ENCODE measurements around the gene VBP1. TPM values are rescaled to one million over a fixed set of nuclear protein-coding genes. Genes with fewer than 3 reads are reported as not detected.
"Not testable (repeated sequence)": the region's sequence is repeated elsewhere in the genome, so short reads cannot be mapped to it uniquely, and the experiment has no call there.

The VBP1 gene, protein sequence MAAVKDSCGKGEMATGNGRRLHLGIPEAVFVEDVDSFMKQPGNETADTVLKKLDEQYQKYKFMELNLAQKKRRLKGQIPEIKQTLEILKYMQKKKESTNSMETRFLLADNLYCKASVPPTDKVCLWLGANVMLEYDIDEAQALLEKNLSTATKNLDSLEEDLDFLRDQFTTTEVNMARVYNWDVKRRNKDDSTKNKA
- 10 to 100 TPM; 54.1 to 68.9 TPM for total RNA-seq

GRCh38 chrX:155216179-155216939 is at the start of gene VBP1:
VBP1 (plus strand) TSS chrX:155216460; CDS start chrX:155216483, 23 bp downstream.
- no peaks in the 10 kb centered on the region for H3K9me3 Mint-ChIP-seq (ENCODE audit: low read depth)
- H3K27ac Mint-ChIP-seq: peak within 1 kb of the TSS; percentile 85
- CTCF ChIA-PET: interaction anchor here (0.8 to 1.7 kb wide), 7 partner anchors 10 to 299 kb away, joined by 3 to 6 read pairs (median 3); no protein-coding TSS in a partner anchor

DNA sequence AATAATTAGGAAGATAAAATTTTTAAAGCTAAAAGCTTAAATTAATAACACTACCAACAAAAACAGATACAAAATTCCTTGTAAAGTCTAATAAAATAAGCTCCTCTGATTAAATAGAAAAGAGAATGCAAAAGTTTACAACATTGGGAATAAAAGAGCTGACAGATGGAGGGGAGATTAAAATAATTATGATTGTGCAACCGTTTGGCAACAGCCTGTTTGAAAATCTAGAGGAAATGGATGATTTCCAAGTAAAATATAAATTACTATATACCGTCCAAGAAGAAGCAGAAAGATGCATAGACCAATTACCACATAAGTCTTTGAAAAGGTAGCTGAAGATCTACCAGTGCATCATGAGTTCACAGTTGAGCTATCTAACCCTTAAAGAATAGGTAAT is 46.4 kb upstream of the VBP1 start:
- Mint-ChIP-seq H3K9me3 (ENCODE audit: low read depth) (no peaks in the 10 kb centered on the region), H3K27me3 (no peaks in the 10 kb centered on the region), H3K4me3 (no peak overlapping the region), H3K4me1 (no peaks in the 10 kb centered on the region), H3K27ac (no peak overlapping the region), H3K36me3 (no peaks in the 10 kb centered on the region)
- DNase-seq (no peak), ATAC-seq (no peak)
- CTCF ChIA-PET: no interaction called here

More at GRCh38 chrX:155216179-155216939, at the start of gene VBP1:
- peak within 1 kb of the TSS; percentile 94 for H3K4me3 Mint-ChIP-seq
- ATAC-seq: peak; percentile 99
- no peaks in the 10 kb centered on the region for H3K27me3 Mint-ChIP-seq
- H3K4me1 Mint-ChIP-seq: peaks cover 22% of the 10 kb centered on the region
- peak; percentile 93 for DNase-seq
- H3K36me3 Mint-ChIP-seq: peaks cover 5% of the 10 kb centered on the region

DNA sequence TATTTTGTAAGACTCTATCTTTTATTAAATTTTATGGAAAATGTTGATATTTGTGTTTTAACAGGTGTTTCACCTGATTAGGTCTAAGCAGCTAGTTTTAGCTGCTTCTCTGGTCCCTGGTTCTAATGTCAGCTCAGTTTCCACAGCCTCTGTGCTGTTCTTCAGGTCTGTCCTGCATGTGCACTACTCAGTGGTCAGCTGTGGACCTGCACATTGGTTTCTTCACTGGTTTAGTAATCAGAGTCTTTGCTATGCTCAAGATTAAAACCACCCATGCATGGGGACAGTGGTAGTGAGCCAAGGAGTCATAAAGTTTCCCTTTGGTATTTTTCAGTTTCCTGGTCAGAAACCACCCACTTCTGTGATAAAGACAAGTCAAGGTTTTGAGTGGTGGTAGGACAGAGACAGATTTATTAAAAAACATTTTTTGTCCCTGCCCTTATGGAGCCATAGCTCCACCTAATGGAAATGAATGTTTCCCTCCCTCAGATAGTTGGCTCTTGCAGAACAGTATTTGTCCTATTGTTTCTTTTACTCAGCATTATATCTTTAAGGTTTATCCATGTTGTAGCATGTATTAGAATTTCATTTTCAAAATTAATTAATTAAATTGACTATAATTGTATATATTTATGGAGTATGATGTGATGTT is 36.8 kb upstream of the VBP1 start:
- ATAC-seq (no peak), DNase-seq (no peak)
- Mint-ChIP-seq H3K9me3 (ENCODE audit: low read depth) (no peaks in the 10 kb centered on the region), H3K4me3 (no peak overlapping the region), H3K4me1 (no peaks in the 10 kb centered on the region), H3K27me3 (no peaks in the 10 kb centered on the region), H3K27ac (no peak overlapping the region), H3K36me3 (no peaks in the 10 kb centered on the region)
- CTCF ChIA-PET: no interaction called here

GRCh38 chrX:155188786-155189185 is 27.5 kb upstream of the VBP1 start:
- H3K4me3 Mint-ChIP-seq: no peak overlapping the region
- CTCF ChIA-PET: no interaction called here

DNA sequence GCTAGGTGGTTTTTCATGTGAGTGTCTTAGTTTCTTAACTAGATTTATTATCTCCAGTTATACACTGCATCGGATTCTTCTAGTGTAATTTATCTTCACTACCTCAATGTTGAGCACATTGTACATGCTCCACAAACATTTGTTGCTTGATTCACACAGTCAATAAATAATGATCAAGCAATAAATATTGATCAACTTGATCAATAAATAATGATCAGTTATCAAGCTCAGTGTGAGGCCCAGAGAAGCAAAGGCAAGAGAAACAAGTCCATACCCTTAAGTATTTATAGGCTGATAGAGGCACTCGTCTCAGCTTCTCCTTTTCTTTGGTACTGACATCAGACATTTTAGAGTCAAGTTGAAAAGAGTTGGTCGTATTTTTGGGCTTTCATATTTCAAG is 5.1 kb upstream of the VBP1 start:
- ATAC-seq (no peak), DNase-seq (no peak)
- Mint-ChIP-seq H3K27ac (no peak overlapping the region), H3K27me3 (no peaks in the 10 kb centered on the region), H3K36me3 (no peaks in the 10 kb centered on the region), H3K4me3 (no peak overlapping the region), H3K9me3 (ENCODE audit: low read depth) (no peaks in the 10 kb centered on the region), H3K4me1 (peaks cover 7% of the 10 kb centered on the region)
- CTCF ChIA-PET: no interaction called here

More at GRCh38 chrX:155188786-155189185, 27.5 kb upstream of the VBP1 start:
- no peaks in the 10 kb centered on the region for H3K27me3 Mint-ChIP-seq
- no peak overlapping the region for H3K27ac Mint-ChIP-seq
- peaks cover 13% of the 10 kb centered on the region for H3K4me1 Mint-ChIP-seq
- DNase-seq (no peak), ATAC-seq (peak; percentile 60)
- peaks cover 10% of the 10 kb centered on the region for H3K36me3 Mint-ChIP-seq
- peaks cover 8% of the 10 kb centered on the region for H3K9me3 Mint-ChIP-seq (ENCODE audit: low read depth)

DNA sequence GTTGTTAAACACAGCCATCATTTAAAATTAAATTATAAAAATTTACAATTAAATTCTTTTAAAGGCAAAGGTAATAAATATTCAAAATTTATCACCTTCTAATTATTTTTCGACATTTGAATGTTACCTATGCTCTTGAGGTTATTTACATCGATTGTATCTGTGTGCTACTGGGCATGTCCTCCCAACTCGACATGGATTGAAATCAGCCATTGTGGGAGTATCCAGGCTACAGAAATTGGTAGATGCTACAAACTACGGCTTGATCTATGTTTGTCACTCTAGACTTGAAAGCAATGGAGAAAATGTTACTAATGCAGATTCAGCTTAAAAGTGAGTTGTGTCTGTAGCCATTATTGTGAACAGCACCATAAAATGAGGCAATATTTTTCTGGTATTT is 2.5 kb upstream of the VBP1 start:
- no peak for DNase-seq
- Mint-ChIP-seq H3K4me1 (peaks cover 19% of the 10 kb centered on the region), H3K9me3 (ENCODE audit: low read depth) (no peaks in the 10 kb centered on the region), H3K4me3 (no peak overlapping the region), H3K36me3 (peaks cover 1% of the 10 kb centered on the region), H3K27me3 (no peaks in the 10 kb centered on the region), H3K27ac (no peak overlapping the region)
- CTCF ChIA-PET: no interaction called here
- ATAC-seq: no peak

GRCh38 chrX:155215443-155216178 is 649 bp upstream of the VBP1 start:
- CTCF ChIA-PET: interaction anchor here (1.1 to 1.2 kb wide), 3 partner anchors 10 to 119 kb away, joined by 3 to 4 read pairs (median 3); no protein-coding TSS in a partner anchor
- Mint-ChIP-seq H3K27ac (peak overlapping the region; percentile 85), H3K36me3 (peaks cover 3% of the 10 kb centered on the region), H3K4me3 (peak overlapping the region; percentile 94), H3K27me3 (no peaks in the 10 kb centered on the region), H3K9me3 (ENCODE audit: low read depth) (no peaks in the 10 kb centered on the region), H3K4me1 (peaks cover 22% of the 10 kb centered on the region)
- DNase-seq (no peak), ATAC-seq (peak; percentile 32)

DNA sequence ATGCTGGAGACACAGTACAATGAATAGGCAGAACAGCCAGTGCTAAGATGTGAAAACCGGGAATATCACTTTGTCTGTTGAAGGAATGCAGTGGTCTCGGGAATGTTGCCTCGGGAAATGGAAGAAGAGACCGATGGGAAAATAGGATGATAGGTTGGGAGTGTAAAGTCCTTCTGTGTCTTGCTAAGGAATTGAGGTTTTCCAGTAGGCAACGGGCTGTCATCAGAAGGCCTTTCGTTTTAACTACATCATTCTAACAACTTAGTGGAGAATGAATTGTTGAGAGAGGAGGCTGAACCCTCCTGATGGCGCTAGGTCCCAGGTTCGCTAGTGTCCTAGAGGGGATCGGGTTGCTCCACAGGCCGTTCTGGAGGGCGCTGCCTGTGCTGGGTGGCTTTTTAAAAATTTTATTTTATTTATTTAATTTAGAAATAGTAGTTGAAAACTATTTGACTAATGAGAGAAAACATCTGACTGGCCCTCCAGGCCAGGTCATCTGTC is 730 bp downstream of the VBP1 start:
- peaks cover 22% of the 10 kb centered on the region for H3K4me1 Mint-ChIP-seq
- peaks cover 11% of the 10 kb centered on the region for H3K36me3 Mint-ChIP-seq
- ATAC-seq (no peak), DNase-seq (no peak)
- no peaks in the 10 kb centered on the region for H3K27me3 Mint-ChIP-seq
- H3K27ac Mint-ChIP-seq: peak overlapping the region; percentile 85
- CTCF ChIA-PET: interaction anchor here (0.8 to 1.7 kb wide), 5 partner anchors 9 to 299 kb away, joined by 3 to 6 read pairs (median 3); no protein-coding TSS in a partner anchor
- no peaks in the 10 kb centered on the region for H3K9me3 Mint-ChIP-seq (ENCODE audit: low read depth)
- H3K4me3 Mint-ChIP-seq: peak overlapping the region; percentile 94

GRCh38 chrX:155218777-155219176 is 2.5 kb downstream of the VBP1 start:
- no peaks in the 10 kb centered on the region for H3K9me3 Mint-ChIP-seq (ENCODE audit: low read depth)
- H3K36me3 Mint-ChIP-seq: peaks cover 23% of the 10 kb centered on the region
- no peak for DNase-seq
- H3K4me1 Mint-ChIP-seq: peaks cover 22% of the 10 kb centered on the region
- H3K4me3 Mint-ChIP-seq: peak overlapping the region; percentile 3
- no peak overlapping the region for H3K27ac Mint-ChIP-seq
- no peaks in the 10 kb centered on the region for H3K27me3 Mint-ChIP-seq
- ATAC-seq: no peak
- CTCF ChIA-PET: no interaction called here

DNA sequence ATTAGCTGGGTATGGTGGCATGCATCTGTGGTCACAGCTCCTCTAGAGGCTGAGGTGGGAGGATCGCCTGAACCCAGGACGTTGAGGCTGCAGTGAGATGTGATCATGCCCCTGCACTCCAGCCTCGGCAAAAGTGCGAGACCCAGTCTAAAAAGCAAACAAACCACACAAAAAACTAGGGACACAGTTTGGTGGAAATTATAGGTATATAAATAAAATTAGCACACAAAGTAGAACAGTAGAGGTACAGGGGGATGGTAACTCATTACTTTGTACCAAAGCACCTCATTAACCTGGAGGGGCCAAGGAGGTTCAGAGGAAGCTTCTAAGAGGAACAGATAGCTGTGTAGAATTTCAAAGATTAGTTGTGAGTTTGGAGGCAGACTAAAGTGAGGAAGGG is 5.1 kb downstream of the VBP1 start:
- no peaks in the 10 kb centered on the region for H3K27me3 Mint-ChIP-seq
- CTCF ChIA-PET: no interaction called here
- peaks cover 17% of the 10 kb centered on the region for H3K4me1 Mint-ChIP-seq
- peaks cover 38% of the 10 kb centered on the region for H3K36me3 Mint-ChIP-seq
- no peaks in the 10 kb centered on the region for H3K9me3 Mint-ChIP-seq (ENCODE audit: low read depth)
- ATAC-seq (no peak), DNase-seq (no peak)
- H3K4me3 Mint-ChIP-seq: no peak overlapping the region
- no peak overlapping the region for H3K27ac Mint-ChIP-seq

DNA sequence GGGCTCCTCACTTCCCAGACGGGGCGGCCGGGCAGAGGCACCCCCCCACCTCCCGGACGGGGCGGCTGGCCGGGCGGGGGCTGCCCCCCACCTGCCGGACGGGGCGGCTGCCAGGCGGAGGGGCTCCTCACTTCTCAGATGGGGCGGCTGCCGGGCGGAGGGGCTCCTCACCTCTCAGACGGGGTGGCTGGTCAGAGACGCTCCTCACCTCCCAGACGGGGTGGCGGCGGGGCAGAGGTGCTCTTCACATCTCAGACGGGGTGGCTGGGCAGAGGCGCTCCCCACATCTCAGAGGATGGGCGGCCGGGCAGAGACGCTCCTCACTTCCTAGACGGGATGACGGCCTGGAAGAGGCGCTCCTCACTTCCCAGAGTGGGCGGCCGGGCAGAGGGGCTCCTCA is 7.5 kb downstream of the VBP1 start:
- H3K27me3 Mint-ChIP-seq; H3K4me1 Mint-ChIP-seq; DNase-seq; H3K4me3 Mint-ChIP-seq; H3K27ac Mint-ChIP-seq; ATAC-seq; H3K9me3 Mint-ChIP-seq (ENCODE audit: low read depth); CTCF ChIA-PET: not testable (repeated sequence)
- peaks cover 44% of the 10 kb centered on the region for H3K36me3 Mint-ChIP-seq

GRCh38 chrX:155225774-155226173 is 9.5 kb downstream of the VBP1 start:
- DNase-seq: no peak

DNA sequence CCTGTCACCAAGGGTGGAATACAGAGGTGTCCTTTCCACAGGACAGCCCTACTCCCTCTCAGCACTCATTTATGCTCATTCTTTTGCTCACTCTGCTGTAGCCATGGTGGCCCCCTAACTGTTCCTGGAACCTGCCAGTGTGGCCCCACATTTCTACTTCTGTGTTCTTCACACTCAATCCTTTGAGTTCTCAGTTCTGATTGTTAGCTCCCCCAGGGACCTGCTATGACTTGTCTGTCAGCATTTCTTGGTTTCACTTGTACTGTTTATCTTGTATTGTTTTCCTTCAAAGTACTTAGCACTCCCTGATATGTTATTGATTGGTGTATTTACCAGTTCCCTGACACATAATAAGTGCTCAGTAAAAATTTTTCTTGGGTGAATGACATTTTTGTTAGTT is 14.9 kb downstream of the VBP1 start:
- H3K27me3 Mint-ChIP-seq: no peaks in the 10 kb centered on the region
- peaks cover 39% of the 10 kb centered on the region for H3K36me3 Mint-ChIP-seq
- peak overlapping the region; percentile 33 for H3K27ac Mint-ChIP-seq
- CTCF ChIA-PET: no interaction called here
- ATAC-seq (no peak), DNase-seq (no peak)
- peaks cover 13% of the 10 kb centered on the region for H3K4me1 Mint-ChIP-seq
- no peak overlapping the region for H3K4me3 Mint-ChIP-seq
- H3K9me3 Mint-ChIP-seq (ENCODE audit: low read depth): no peaks in the 10 kb centered on the region

More at GRCh38 chrX:155225774-155226173, 9.5 kb downstream of the VBP1 start:
- Mint-ChIP-seq H3K27me3 (no peaks in the 10 kb centered on the region), H3K4me3 (no peak overlapping the region), H3K27ac (no peak overlapping the region), H3K4me1 (peaks cover 5% of the 10 kb centered on the region), H3K36me3 (peaks cover 51% of the 10 kb centered on the region), H3K9me3 (ENCODE audit: low read depth) (no peaks in the 10 kb centered on the region)
- no peak for ATAC-seq
- CTCF ChIA-PET: interaction anchor here (1.8 kb wide), 1 partner anchor 9 kb away, joined by 6 read pairs; the partner anchor contains the start of gene VBP1
